ENCODE results near the gene MYADML2. TPM values are rescaled to one million over a fixed set of nuclear protein-coding genes. Genes with fewer than 3 reads are reported as not detected.

Gene MYADML2
- total and polyA plus RNA-seq, 10 of the 15 experiments (the other 5 are each of a cell fraction or from before 2014, with no cell fraction given): not detected

DNA sequence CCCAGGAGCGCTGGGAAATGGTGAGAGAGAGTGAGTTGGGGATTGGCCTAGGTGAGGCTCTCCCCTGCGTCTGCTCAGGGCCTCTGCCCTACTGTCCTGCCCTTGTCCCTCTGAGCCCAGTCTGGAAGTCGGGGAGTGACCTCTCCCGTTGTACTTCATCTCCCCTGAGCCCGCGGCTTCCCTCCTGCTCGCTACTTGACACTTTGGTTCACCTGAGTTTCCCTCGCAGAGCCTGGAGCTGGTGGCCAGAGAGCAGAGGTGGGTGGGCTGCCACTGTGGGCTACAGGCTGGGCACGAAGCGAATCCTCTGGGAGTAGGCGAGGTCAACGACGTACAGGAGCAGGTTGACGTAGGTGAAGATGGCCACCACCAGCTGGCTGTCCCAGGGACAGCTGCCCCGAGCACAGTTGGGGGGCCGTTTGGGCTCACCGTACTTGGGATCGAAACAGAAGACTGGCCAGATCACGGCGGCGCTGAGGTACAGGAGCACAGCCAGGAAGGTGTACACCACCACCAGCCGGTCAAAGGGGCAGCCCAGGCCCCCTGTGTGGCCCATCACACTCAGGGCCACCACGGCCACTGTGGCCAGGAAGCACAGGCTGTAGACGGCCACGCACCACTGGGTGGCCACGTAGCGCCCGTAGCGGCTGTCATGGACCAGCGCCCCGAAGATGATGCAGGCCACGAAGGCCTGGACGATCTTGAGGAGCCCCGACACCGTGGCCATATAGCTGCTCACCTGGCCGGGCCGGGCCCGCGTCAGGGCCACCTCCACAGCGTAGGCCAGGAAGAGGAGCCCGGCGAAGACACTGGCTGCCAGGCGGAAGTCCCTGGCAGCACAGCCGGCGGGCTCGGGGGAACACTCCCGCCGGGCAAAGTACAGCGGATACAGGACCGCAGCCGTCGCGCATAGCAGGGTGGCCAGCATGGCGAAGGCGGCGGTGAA is 6.2 kb downstream of the MYADML2 start (continued):
- TF ChIP-seq, protein P1, sequence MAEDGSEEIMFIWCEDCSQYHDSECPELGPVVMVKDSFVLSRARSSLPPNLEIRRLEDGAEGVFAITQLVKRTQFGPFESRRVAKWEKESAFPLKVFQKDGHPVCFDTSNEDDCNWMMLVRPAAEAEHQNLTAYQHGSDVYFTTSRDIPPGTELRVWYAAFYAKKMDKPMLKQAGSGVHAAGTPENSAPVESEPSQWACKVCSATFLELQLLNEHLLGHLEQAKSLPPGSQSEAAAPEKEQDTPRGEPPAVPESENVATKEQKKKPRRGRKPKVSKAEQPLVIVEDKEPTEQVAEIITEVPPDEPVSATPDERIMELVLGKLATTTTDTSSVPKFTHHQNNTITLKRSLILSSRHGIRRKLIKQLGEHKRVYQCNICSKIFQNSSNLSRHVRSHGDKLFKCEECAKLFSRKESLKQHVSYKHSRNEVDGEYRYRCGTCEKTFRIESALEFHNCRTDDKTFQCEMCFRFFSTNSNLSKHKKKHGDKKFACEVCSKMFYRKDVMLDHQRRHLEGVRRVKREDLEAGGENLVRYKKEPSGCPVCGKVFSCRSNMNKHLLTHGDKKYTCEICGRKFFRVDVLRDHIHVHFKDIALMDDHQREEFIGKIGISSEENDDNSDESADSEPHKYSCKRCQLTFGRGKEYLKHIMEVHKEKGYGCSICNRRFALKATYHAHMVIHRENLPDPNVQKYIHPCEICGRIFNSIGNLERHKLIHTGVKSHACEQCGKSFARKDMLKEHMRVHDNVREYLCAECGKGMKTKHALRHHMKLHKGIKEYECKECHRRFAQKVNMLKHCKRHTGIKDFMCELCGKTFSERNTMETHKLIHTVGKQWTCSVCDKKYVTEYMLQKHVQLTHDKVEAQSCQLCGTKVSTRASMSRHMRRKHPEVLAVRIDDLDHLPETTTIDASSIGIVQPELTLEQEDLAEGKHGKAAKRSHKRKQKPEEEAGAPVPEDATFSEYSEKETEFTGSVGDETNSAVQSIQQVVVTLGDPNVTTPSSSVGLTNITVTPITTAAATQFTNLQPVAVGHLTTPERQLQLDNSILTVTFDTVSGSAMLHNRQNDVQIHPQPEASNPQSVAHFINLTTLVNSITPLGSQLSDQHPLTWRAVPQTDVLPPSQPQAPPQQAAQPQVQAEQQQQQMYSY (CRISPR knock-in tag; IDR thresholded peaks at IDR 0.05): no peak
- TF ChIP-seq LARP7 (IDR thresholded peaks at IDR 0.05) (no peak), JUNB (IDR thresholded peaks at IDR 0.05) (no peak), ZNF24 (IDR thresholded peaks at IDR 0.05) (no peak)

DNA sequence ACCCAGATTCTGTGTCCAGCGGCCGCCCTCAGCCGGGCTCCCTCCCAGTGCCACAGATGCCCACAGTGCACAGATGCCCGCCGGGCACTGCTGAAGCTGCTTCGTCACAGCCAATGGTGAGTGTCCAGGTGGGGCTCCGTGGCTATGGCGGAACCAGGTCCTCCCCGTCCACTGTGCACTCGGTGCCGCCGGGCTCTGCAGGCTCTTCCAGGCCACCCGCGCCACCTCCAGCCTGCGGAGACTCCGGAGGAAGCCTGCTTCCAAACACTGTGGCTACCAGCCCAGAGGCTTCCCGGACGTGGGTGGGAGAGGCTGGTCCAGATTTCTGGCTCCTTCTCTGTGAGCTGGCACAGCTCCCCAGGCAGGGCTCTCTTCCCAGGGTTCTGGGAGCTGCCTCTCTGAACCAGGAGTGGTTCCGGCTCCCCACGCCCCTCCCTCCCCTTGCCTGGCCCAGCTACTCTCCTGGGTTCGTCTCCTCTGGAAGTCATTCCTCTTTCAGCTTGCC is 7.1 kb downstream of the MYADML2 start:
- in situ Hi-C loops (cut with MboI): no loop called here
- CTCF ChIA-PET: no interaction called here
- no peak overlapping the region for H3K9ac ChIP-seq (ENCODE audit: control insufficient read depth, insufficient read depth, low read length)
- 78% methylated on average over 19 of the region's 21 CpGs for WGBS (ENCODE audit: insufficient coverage, insufficient replicate concordance, low lambda C conversion rate, missing lambda C conversion rate)
- no TSS peak for BruUV-seq (replicated peaks)
- no peak overlapping the region for H3K4me2 ChIP-seq (ENCODE audit: control insufficient read depth, insufficient read depth)
- RAD21 ChIA-PET (ENCODE audit: unreplicated experiment): no interaction called here
- no peaks in the 10 kb centered on the region for H3K27me3 ChIP-seq (replicated peaks in 1 of 2; ENCODE audit: control insufficient read depth in 2 of 2, insufficient read depth in 2 of 2, low read length in 1 of 2)
- intact Hi-C loops (cut with micrococcal nuclease; ENCODE audit: unreplicated experiment): no loop called here
- peaks cover 10% of the 10 kb centered on the region for H3K79me2 ChIP-seq (ENCODE audit: control insufficient read depth, insufficient read depth, low read length)
- H3K4me3 ChIP-seq: no peak overlapping the region
- H3K9me3 ChIP-seq (replicated peaks; ENCODE audit: control insufficient read depth, insufficient read depth, low read length): no peaks in the 10 kb centered on the region
- ATAC-seq (no peak), DNase-seq (ENCODE audit: low read depth, low spot score) (no peak), FAIRE-seq (no peak)
- no peak overlapping the region for H3K27ac ChIP-seq (ENCODE audit: control insufficient read depth, insufficient read depth)
- no peaks in the 10 kb centered on the region for H4K20me1 ChIP-seq (ENCODE audit: control insufficient read depth, insufficient read depth)
- POLR2A ChIA-PET: no interaction called here
- H3K4me1 ChIP-seq (ENCODE audit: control insufficient read depth, insufficient read depth, low read length): peaks cover 3% of the 10 kb centered on the region; the same call in 1 of the 2 replicates
- SMC1A ChIA-PET (ENCODE audit: uncharacterized antibody, unreplicated experiment): no interaction called here
- H3K36me3 ChIP-seq (ENCODE audit: control insufficient read depth in 2 of 2, insufficient read depth in 2 of 2, low read length in 1 of 2): no peaks in the 10 kb centered on the region
- no peak overlapping the region for H2AFZ ChIP-seq (ENCODE audit: control insufficient read depth, low read depth, low read length)
- TF ChIP-seq, protein P2, sequence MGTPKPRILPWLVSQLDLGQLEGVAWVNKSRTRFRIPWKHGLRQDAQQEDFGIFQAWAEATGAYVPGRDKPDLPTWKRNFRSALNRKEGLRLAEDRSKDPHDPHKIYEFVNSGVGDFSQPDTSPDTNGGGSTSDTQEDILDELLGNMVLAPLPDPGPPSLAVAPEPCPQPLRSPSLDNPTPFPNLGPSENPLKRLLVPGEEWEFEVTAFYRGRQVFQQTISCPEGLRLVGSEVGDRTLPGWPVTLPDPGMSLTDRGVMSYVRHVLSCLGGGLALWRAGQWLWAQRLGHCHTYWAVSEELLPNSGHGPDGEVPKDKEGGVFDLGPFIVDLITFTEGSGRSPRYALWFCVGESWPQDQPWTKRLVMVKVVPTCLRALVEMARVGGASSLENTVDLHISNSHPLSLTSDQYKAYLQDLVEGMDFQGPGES (IDR thresholded peaks at IDR 0.05): no peak
- TF ChIP-seq TCF7 (IDR thresholded peaks at IDR 0.05; ENCODE audit: borderline replicate concordance) (no peak), MEF2A (IDR thresholded peaks at IDR 0.05; ENCODE audit: insufficient read depth, low read depth, low read length) (no peak), SPI1 (IDR thresholded peaks at IDR 0.05; ENCODE audit: borderline replicate concordance, insufficient read depth, low read depth, low read length) (no peak), BCL11A (IDR thresholded peaks at IDR 0.05; ENCODE audit: low read depth, low read length) (no peak), MXI1 (IDR thresholded peaks at IDR 0.05; ENCODE audit: low read depth, low read length) (no peak), ZNF217 (IDR thresholded peaks at IDR 0.05) (no peak), SP1 (IDR thresholded peaks at IDR 0.05; ENCODE audit: low read depth, low read length) (no peak)
- TF ChIP-seq, protein P3, sequence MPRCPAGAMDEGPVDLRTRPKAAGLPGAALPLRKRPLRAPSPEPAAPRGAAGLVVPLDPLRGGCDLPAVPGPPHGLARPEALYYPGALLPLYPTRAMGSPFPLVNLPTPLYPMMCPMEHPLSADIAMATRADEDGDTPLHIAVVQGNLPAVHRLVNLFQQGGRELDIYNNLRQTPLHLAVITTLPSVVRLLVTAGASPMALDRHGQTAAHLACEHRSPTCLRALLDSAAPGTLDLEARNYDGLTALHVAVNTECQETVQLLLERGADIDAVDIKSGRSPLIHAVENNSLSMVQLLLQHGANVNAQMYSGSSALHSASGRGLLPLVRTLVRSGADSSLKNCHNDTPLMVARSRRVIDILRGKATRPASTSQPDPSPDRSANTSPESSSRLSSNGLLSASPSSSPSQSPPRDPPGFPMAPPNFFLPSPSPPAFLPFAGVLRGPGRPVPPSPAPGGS (IDR thresholded peaks at IDR 0.05; ENCODE audit: borderline replicate concordance, insufficient read depth, low read depth, low read length, poor library complexity, severe bottlenecking): no peak

Data from GM12878 (cell line).